T-helper 9 cell (primary cell): ENCODE results near the gene CYB5D1.
"Not testable (repeated sequence)": the region's sequence is repeated elsewhere in the genome, so short reads cannot be mapped to it uniquely, and the experiment has no call there.

ENCODE experiments used
- DNase-seq: peaks from one replicate; pipeline ENCODE4 v3.0.0-alpha.2; 2020

Gene CYB5D1

DNA sequence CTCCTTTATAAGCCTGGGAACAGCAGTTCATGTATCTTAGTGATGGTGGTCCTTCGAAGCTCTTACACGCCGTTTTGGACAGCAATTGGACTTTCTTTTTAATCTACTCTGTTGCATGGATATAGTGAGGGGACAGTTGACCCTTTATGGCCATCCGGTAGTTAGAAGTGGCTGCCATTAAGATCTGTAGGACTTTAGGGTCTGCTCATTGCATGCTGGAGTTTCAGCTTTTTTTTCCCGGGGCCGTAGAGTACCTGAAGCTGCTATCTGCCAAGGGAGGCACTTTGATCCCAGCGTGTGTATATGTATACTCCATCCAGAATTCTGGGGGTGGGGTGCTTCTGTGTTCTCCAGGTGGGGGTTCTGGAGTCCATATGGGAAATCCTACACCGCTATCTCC, 1.2 kb downstream of the CYB5D1 start:
- no peak for DNase-seq

DNA sequence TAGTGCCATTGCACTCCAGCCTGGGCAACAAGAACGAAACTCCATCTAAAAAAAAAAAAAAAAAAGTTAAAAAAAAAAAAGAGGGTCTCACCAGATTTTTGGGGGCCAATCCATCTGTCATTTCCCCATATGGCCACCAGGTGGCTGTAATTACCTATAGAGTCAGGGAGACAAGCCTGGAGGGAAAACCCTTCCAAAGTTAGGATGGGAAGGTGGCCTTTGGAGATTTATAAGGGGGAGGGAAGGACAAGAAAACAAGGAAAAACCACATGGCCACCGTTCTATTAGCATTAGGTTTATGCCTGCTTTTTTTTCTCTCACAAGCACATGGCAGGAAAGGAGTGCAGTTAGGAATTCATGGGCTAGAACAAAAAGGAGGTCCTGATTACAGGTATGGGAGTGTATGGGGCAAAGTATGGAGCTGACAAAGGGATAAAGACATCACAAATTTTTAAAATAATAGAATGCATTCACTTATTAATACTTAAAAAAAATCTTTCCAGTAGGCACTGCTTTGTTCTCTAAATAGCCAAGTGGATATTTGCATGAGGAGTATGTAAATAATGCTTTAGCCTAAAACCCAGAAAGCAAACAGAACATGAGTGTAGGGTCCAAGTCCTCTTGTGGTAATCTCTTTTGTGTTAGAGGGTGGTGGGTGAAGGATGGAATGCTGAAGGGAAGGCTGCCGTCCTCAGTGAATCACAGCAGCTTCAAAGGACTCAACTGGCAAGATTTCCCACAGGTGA, 5.1 kb downstream of the CYB5D1 start:
- peak; percentile 38 for DNase-seq

DNA sequence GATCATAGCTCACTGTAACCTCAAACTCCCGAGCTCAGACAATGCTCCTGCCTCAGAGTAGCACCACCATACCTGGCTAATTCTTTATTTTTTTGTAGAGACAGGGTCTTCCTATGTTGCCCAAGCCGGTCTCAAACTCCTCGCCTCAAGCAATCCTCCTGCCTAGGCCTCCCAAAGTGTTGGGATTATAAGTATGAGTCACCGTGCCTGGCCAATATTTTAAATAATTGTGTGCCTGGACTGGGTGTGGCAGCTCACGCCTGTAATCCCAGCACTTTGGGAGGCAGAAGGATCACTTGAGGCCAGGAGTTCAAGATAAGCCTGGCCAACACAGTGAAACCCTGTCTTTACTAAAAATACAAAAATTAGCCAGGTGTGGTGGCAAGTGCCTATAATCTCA, 6.6 kb downstream of the CYB5D1 start:
- not testable (repeated sequence) for DNase-seq

DNA sequence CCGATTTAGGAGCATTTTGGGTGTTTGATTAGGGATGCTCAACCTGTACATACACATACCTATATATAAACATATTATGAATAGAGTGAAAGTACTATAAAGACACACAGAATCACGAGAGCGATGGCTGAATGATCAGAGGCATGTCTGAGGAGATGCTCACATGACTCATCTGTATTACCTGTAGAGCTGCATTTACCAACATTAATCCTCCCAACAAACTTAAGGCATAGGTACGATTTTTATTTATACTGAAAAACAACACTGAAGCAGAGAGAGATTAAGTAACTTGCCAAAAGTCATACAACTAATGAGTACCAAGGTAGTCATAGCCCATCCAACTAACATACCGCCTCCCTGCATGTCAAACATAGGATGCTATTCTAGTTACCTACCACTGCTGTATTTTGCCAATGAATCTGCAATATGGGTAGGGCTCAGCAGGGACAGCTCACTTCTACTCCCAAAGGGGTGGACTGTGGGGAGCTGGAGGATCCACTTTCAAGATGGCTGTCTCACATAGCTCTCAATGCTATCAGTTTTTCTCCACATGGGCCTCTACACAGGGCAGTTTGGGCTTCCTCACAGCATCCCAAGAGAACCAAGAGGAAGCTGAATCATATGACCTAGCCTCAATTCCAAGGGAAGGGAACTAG, 7.3 kb downstream of the CYB5D1 start:
- no peak for DNase-seq

DNA sequence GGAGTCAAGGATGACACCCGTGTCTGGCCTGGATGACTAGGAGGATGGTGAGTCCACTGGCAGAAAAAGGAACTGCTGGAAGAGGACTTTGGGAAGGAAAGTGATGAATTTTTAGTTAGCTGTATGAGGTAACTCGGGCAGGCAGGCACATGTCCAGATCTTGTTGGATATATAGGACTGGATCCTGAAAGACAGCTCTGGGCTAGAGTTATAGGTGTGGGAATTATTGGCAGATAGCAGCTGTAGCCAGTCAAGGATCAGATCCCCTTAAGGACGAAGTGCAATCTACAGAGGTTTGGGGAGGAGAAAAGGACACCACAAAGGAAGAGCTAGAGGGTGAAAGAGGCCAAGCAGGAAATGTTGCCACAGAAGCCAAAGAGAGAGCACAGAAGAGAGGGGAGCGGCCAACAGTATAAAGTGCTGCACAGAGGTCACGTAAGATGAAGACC, 10.1 kb downstream of the CYB5D1 start:
- DNase-seq, result no peak

DNA sequence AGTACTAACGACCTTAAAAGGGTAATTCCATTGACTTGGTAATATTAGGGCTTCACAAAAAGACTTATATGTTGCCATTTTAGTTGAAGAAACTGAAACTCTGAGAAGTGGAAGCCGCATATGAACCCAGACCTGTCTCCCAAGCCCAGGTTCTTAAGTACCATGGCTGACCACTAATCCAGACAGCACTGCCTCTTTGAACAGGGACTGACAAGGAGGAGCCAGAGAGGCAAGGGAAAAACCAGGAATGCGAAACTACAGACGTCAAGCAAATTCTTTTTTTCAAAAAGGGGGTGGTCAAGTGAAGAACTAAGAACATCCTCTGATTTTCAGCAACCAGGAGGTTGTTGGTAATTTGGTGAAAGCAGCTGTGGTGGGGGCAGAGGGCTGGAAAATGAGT, 15.2 kb downstream of the CYB5D1 start:
- DNase-seq, result no peak

DNA sequence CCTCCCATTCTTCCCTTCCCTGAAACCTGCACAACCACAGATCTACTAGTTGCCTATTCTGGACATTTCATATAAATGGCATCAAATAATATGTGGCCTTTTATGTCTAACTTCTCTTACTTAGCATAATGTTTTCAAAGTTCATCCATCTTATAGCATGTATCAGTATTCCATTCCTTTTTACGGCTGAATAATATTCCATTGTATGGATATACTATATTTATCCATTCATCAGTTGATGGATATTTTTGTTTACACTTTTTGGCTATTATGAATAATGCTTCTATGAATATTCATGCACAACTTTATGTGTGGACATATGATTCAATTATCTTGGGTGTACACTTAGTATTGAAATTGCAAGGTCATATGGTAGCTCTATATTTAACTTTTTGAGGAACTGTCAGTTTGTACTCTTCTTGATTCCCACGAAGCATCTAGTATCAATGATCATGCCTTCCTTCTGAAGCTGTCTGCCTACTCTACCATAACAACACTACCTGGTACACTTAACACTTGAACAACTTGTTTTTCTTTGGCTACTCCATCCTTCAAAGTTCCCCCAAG, 18.1 kb downstream of the CYB5D1 start:
- no peak for DNase-seq

DNA sequence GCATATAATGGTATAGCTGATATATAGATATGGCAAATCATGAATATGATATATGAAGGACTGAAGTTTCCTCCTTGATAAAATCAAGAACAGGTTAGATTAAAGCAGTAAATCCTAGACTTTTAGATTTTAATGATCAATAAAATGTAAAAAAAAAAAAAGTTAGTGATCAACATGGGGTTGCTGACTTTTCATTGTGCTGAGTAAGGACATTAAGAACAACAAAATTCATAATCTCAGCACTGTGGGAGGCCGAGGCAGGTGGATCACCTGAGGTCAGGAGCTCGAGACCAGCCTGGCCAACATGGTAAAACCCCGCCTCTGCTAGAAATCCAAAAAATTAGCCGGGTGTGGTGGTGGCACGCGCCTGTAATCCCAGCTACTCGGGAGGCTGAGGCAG, 20.4 kb downstream of the CYB5D1 start:
- no peak for DNase-seq

DNA sequence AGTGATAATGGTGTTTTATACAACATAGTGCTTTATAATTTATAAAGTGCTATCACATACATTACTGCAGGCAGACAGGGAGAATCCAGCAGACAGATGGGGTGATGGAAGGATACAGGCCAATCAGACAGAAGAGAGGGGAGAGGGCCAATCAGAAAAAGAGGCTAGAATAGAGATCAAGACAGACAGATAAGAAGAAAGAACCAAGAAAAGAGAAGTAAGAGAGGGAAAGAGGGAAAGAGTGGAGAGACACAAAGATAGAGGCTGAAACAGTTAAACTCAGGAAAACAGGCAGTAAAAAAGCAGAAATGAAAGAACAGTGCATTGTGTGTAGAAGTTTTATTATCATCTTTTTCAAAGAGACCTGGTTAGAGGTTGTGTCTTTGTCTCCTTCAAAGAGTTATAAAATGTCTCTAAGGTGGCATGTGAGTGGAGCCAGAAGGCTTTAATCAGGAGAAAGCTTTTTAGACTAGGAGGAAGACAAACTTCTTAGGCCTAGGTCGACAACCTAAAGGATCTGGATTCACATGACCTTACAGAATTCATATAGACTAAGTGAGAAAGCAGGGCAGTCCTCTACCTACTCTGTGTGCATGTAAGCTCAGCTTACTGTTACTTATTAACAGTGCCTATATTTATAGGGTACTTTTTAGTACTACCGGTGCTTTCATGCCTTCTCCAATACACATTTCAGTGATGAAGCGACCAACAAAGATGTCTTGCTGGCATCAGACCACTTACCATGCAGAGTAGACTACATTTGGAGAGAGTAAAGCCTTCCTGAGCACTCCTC, 22.5 kb downstream of the CYB5D1 start:
- DNase-seq, result no peak

DNA sequence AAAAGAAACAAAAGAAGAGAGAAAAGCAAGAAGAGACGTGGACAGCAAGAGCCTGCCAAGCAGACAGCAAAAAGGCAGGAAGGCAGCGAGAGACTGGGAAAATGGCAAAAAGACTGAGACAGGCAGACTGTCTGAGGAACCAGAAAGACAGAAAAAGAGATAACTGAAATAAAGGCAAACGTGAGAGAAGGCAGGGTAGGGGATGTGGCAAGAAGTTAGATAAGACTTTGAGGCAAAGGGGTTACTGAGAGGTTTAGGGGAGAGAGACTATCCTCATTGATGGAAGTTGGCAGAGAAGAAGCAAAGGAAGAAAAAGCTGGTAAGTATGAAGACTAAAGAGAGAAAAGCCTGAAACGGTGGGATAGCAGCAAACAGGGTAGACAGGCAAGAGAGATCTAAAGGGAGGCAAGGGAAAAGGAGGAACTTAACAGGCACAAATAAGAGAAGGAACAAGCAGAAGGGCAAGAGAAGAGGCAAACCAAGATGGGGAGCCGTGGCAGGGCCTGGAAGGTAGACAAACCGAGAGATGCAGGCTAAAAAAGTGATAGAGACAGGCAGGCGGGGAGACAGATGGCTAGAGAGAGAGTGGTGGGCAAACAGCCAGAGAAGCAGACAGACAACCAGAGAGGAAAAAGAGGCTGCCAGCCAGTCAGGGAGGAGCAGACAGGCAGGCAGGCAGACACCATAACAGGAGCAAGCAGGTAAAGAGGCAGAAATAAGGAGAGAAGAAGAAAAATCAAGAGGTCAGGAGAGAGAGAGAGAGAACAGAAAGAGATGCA, 23.7 kb downstream of the CYB5D1 start:
- no peak for DNase-seq

DNA sequence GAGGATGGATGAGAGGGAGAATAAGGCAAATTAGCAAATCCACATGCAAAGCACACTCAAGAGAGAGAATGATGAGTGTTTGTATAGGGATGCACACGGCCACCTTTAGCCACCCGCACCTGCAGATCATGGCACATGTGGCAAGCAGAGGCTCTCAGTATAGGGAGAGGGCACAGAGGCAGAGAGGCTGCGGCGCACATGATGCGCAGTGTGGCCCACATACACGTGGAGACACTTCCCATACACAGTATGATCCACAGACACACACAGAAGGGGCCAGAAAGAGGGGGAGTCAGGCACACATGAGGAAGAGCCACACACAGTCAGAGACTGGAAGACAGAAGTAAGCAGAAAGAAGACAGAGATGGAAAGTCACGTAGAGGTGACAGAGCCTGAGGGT, 24.3 kb downstream of the CYB5D1 start:
- no peak for DNase-seq

DNA sequence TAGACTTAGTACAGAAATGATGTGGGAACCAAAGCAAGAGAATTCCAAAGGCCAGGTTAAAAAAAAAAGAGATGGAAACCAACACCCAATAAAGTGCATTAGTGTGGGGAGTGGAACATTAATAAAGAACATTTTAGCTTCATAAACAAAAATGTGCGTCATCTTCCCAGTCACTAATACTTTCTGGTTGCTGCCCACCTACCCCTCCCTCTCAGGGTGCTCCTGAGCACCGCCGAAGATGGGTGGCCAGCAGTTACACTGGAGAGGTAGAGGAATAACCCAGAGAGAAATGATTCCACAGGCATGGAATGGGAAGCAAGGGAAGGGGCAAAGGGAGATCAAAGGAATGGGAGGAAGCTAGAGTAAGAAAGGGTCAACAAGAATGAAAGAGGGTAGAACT, 24.8 kb downstream of the CYB5D1 start:
- no peak for DNase-seq

DNA sequence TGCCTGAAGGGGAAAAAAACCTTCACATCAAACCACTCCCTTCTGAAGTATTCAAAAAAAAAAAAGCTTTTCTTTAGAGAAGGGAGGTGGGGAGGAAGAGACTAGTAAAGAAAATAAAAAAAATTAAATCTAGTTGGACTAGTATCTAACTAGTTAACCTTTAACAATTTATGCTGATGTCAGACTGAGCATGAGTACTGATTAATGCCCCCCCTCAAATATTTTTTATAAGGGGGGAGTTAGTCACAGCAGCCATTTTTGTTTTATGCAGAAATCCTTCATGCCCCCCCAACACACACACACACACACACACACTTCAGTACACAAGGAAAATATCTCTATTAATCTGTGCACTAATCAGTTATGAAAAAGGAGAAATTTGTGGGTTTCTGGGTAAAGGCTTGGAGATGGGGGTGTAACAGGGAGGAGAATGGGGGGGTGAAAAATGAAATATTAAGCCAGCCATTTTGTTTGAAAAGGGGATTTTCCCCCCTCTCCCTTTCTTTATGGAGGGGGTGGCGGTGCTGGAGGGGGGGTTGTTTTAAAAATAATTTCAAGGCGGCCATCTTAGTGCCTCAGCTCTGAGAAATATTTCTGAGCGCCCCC, 26.1 kb downstream of the CYB5D1 start:
- no peak for DNase-seq

DNA sequence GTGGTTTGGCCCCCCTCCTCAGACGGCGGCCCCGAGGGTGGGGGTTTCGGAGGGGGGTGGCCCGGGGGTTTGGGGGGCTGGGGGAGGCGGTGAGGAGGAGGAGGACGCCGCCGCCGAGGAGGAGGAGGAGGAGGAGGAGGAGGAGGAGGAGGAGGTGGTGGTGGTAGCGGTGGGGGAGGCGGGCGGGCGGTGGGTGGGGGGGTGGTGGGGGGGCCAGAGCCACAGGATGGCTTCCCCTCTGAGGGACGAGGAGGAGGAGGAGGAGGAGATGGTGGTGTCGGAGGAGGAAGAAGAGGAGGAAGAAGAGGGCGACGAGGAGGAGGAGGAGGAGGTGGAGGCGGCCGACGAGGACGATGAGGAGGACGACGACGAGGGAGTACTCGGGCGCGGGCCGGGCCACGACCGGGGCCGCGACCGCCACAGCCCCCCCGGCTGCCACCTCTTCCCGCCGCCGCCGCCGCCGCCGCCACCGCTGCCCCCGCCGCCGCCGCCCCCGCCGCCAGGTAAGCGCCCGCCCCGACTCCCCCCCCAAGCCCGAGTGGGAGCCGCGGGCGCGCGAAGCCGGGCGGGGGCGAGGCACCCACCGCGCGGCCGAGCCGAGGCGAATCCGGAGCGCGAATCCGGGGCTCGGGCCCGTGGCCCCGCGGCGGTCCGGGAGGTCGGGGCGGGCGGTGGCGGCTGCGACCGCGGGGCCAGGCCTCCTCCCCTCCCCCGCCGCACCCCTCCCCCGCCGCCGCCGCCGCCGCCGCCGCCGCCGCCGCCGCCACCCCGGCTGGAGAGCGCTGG, 27.0 kb downstream of the CYB5D1 start:
- peak; percentile 41 for DNase-seq

DNA sequence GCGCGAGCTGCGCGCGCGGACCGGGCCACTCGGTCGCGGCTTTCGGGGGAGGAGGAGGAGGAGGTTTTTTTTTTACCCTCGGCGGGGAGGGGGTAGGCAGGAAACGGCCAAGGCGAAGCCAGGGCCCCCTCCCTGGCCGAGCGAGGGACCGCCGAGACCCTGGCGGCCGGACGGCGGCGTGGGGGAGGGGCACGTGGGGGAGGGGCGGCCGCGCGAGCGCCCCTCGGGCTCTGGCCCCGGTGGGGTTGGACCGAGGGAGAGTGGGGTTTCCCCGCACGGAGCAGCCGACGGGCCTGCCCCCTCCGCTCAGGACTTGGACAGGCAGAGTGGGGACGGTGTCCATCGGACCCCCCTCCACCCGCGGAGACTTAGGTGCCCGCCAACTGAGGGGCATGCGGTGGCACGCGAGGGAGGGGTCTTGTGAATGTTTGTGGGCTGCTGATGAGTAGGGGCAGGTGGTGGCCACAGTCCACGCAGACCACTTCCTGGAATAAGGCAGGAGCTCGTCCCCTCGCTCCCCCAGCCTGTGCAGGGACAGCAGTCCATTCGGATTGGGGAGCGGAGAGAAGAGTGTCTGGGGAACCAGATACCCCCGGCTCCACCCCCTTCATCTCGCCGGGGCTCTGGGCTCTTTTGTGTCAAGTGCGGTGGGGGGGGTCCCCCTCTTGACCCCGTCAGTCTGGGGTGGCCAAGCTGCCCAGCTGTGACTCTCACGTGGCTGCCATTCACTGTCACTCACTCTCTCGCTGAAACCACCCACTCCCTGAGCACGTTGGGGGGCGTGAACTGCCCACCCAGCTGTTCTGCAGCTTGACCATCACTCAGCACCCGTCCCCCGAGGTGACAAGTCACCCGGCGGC, 27.8 kb downstream of the CYB5D1 start:
- DNase-seq, result peak; percentile 26

DNA sequence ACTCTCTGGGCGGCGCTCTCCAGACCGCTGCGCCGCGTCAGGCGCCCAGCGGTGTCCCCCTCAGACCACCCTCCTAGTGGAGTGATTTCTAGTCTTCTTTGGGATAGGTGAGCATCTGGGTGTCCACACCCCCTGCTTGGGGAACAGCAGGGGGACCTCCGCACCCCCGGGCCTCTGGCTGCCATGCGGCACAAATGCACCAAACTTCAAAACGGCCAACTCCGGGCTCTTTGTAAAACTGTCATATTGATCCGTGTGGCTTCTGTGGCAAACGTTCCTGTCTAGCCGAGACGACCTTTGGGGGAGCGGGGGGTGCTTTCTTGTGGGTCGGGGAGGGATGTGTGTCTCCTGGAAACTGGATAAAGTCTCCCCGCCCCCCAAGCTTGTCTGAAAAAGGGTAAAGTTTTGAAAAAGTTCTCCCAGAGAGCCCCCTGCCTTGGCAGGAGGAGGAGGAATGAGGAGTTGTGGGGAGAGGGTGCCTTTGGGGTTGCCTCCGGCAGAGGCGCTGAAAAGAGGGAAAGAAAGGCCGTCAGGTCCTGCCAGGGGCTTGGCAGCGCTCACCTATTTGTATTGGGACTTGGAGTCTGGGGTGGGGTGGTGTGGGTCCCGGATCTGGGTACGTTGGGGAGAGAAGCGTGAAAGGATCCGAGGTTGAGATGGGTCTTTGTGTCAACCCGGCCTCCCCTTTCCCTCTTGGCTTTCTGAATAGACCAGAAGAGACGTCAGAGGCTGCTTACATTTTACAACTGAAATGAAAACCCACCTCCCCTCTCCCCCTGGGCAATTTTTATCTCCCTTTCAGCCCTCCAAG, 28.6 kb downstream of the CYB5D1 start:
- DNase-seq, result peak; percentile 64

DNA sequence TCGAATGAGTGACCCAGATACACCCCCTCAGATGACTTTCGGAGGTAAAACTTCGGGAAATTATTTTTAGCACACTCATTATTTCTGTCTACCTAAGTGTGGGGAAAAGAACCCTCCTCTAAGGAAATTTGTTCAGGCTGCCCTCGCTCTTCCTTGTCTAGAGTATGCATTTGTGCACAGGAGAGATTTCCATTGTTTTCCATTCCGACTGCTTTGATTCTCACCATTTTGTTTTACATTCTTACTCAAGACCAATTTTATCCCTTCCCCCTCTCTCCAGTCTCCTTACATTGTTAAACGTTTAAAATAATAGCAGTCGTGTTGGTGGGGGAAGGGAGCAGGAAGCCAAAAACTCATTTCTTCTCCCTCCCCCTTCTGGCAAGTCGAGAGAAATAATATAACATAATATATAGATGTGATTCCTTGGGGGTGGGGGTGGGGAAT, 29.3 kb downstream of the CYB5D1 start:
- DNase-seq, result no peak

DNA sequence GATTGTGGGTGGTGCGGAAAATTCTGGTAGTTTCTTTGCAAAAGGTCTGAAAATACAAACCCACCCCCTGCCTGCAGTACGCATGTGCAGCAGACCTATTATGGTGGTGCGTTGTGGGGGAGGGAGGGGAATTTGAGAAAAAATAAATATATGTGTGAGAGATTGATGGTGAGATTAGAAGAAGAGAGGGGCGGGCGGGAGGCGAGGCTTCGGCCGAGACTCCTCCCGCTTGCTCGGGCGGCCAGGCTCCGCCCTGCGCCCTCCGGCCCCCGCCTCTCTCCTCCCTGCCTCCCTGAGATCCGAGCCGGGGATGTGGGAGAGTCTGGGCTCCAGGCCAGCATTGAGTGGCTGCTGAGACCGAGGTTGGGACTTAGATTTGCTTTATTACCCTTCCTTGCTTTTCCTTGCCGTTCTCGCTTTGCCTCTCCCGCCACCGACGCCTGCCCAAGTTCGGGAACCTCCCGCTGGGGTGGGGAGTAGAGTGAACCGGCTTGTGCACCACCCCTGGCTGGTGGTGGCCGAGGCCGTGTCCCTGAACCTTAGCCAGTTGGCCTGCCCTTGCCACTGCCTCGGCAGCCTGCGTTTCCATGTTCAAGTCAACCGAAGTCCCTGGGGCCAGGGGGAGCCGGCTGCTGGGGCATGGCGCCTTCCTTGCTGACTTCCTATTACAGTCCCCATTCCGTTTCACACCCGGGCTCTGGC, 29.8 kb downstream of the CYB5D1 start:
- DNase-seq, result peak; percentile 72
